H1 (cell line): ENCODE measurements around the gene CEL. TPM values are rescaled to one million over a fixed set of nuclear protein-coding genes. Genes with fewer than 3 reads are reported as not detected.

Experiments
- ATF3 ChIP-seq: IDR thresholded peaks from 2 replicates; pipeline ENCODE4 v1.6.1; 2011; ENCODE audit warnings: low read depth, mild to moderate bottlenecking, low read length; ENCODE audit not compliant: insufficient read depth
- CHD7 ChIP-seq: fragments of 300-600 bp; sonication (generic); IDR thresholded peaks from 2 replicates; pipeline ENCODE4 v1.7.1; 2012; ENCODE audit warnings: low read length, moderate library complexity, mild to moderate bottlenecking, inconsistent platforms; ENCODE audit not compliant: insufficient replicate concordance
- E2F6 ChIP-seq: IDR thresholded peaks from 2 replicates; pipeline ENCODE4 v1.6.1; 2012; ENCODE audit warnings: inconsistent platforms
- NANOG ChIP-seq: IDR thresholded peaks from 2 replicates; pipeline ENCODE4 v1.6.1; 2011; ENCODE audit warnings: low read length, low read depth, mild to moderate bottlenecking, inconsistent platforms; ENCODE audit not compliant: insufficient read depth, poor library complexity, severe bottlenecking
- RXRA ChIP-seq: IDR thresholded peaks from 2 replicates; pipeline ENCODE4 v1.6.1; 2011; ENCODE audit warnings: low read depth, mild to moderate bottlenecking, low read length, moderate library complexity; ENCODE audit not compliant: insufficient read depth
- SAP30 ChIP-seq: fragments of 300-600 bp; sonication (generic); IDR thresholded peaks from 2 replicates; pipeline ENCODE4 v1.7.1; 2012; ENCODE audit warnings: low read length, moderate library complexity, mild to moderate bottlenecking, inconsistent platforms; ENCODE audit not compliant: insufficient read depth, insufficient replicate concordance
- polyA plus RNA-seq, 7 experiments: library from polyadenylated mRNA; depleted of rRNA in 3 of 7; stranded (reverse) in 5 of 7; unstranded in 2 of 7; fragments of >200 nt in 5 of 7; fragments of 200-250 nt in 2 of 7; gene quantifications; 1 replicate in 5 of 7; 2 replicates in 1 of 7; 4 replicates in 1 of 7; pipeline versions ENCODE4 v1.2.1 to v1.2.3, GENCODE V29; 2011 to 2013; ENCODE audit warnings: missing spikeins in 2 of 7, mixed read lengths in 2 of 7
- total RNA-seq: library from RNA; stranded (reverse); fragmentation: NEBNext Ultra II Directional; extraction: Animal tissue kit (Norgen Biotek cat#: 25700); gene quantifications from 2 replicates; pipeline ENCODE4 v1.2.1, GENCODE V29; 2021

Gene CEL
- total and polyA plus RNA-seq, 2 of the 8 experiments (the other 6 are each of a cell fraction or from before 2014, with no cell fraction given), result 1.8 to 3.4 TPM

- no peak for TF ChIP-seq CHD7
- no peak for TF ChIP-seq E2F6
- no peak for TF ChIP-seq RXRA
- TF ChIP-seq SAP30, result no peak
- no peak for TF ChIP-seq ATF3
- TF ChIP-seq NANOG, result no peak
Observed at GRCh38 chr9:133102190-133103021, 40.6 kb downstream of the CEL start (continued).
